K562 (cell line): ENCODE results near the gene HS2ST1.

Experiments
- AFF4 ChIP-seq: sonication (generic); formaldehyde crosslinking; IDR thresholded peaks from 2 replicates; pipeline ENCODE4 v1.8.0; 2023; ENCODE audit warnings: mild to moderate bottlenecking, missing genetic modification reagents
- ARID4B ChIP-seq: sonication (generic); formaldehyde crosslinking; IDR thresholded peaks from 2 replicates; pipeline ENCODE4 v1.8.0; 2022; ENCODE audit warnings: mild to moderate bottlenecking, missing genetic modification reagents
- ATF7 ChIP-seq: fragments of 450-650 bp; IDR thresholded peaks from 2 replicates; pipeline ENCODE4 v1.7.1; 2014; ENCODE audit warnings: mild to moderate bottlenecking, moderate library complexity
- CREB1 ChIP-seq, 2 experiments: sonication (generic) in 1 of 2; formaldehyde crosslinking in 1 of 2; IDR thresholded peaks; 2 replicates each; pipeline versions ENCODE4 v1.6.1 to v1.8.0; 2012 to 2022; ENCODE audit warnings: inconsistent platforms in 1 of 2, mild to moderate bottlenecking in 1 of 2, missing genetic modification reagents in 1 of 2, moderate library complexity in 1 of 2
- EP300 ChIP-seq: IDR thresholded peaks from 2 replicates; pipeline ENCODE4 v1.6.1; 2012; ENCODE audit warnings: low read length, improper control_type of control experiment
- GABPA ChIP-seq: fragments of 200-800 bp; sonication (Bioruptor generic); conservative IDR thresholded peaks from 2 replicates; pipeline ENCODE4 v1.6.1; 2016; ENCODE audit warnings: low read depth, missing genetic modification characterization, missing compliant biosample characterization
- MAZ ChIP-seq, 2 experiments: fragments of 450-650 bp in 1 of 2; sonication (generic) in 1 of 2; formaldehyde crosslinking; IDR thresholded peaks in 1 of 2; conservative IDR thresholded peaks in 1 of 2; 2 replicates each; pipeline versions ENCODE4 v1.4.0 to v1.5.0; 2020; ENCODE audit warnings: mild to moderate bottlenecking in 1 of 2, missing genetic modification reagents in 1 of 2
- MYC ChIP-seq, 2 experiments: fragments of 250-450 bp in 1 of 2; sonication (Bioruptor Pico) in 1 of 2; IDR thresholded peaks; 2 replicates each; pipeline versions ENCODE4 v1.5.1 to v1.6.1; 2012 to 2021; ENCODE audit warnings: low read depth in 2 of 2, borderline replicate concordance in 1 of 2, improper control_type of control experiment in 1 of 2, low read length in 1 of 2, mild to moderate bottlenecking in 1 of 2, moderate library complexity in 1 of 2
- PML ChIP-seq: IDR thresholded peaks from 2 replicates; pipeline ENCODE4 v1.6.1; 2012; ENCODE audit warnings: low read length, inconsistent platforms
- POLR2AphosphoS5 ChIP-seq: IDR thresholded peaks from 2 replicates; pipeline ENCODE4 v1.6.1; 2011; ENCODE audit warnings: mild to moderate bottlenecking, low read depth, low read length, moderate library complexity; ENCODE audit not compliant: control insufficient read depth, insufficient read depth
- USF1 ChIP-seq: sonication (generic); formaldehyde crosslinking; IDR thresholded peaks from 2 replicates; pipeline ENCODE4 v1.9.0; 2022; ENCODE audit warnings: mild to moderate bottlenecking, missing genetic modification reagents
- ZNF175 ChIP-seq: fragments of 200-800 bp; sonication (Bioruptor generic); IDR thresholded peaks from 2 replicates; pipeline ENCODE4 v1.6.1; 2016; ENCODE audit warnings: low read depth, mild to moderate bottlenecking, missing genetic modification characterization, missing compliant biosample characterization
- ZZZ3 ChIP-seq: fragments of 450-650 bp; IDR thresholded peaks from 2 replicates; pipeline ENCODE4 v1.6.1; 2016; ENCODE audit warnings: antibody characterized with exemption, mild to moderate bottlenecking, moderate library complexity

- TF ChIP-seq PML = no peak
- TF ChIP-seq ZNF175 (CRISPR knock-in tag) = no peak
- no peak for TF ChIP-seq CREB1 (IDR thresholded peaks at IDR 0.05)
- no peak for TF ChIP-seq CREB1 (CRISPR knock-in tag; IDR thresholded peaks at IDR 0.05)
- no peak for TF ChIP-seq ATF7
- no peak for TF ChIP-seq EP300
- no peak for TF ChIP-seq MAZ (CRISPR knock-in tag; conservative IDR thresholded peaks at IDR 0.05 in 1 of 2, IDR thresholded peaks at IDR 0.05 in 1 of 2)
- no peak for TF ChIP-seq MYC (IDR thresholded peaks at IDR 0.05; ENCODE audit: low read depth, low read length)
- no peak for TF ChIP-seq MYC (CRISPR knock-in tag; IDR thresholded peaks at IDR 0.05; ENCODE audit: borderline replicate concordance, low read depth)
- TF ChIP-seq AFF4 (CRISPR knock-in tag) = no peak
- no peak for TF ChIP-seq USF1 (CRISPR knock-in tag)
- TF ChIP-seq POLR2AphosphoS5 = no peak
- no peak for TF ChIP-seq GABPA (tag)
- no peak for TF ChIP-seq ZZZ3
- TF ChIP-seq ARID4B (CRISPR knock-in tag) = no peak
These were observed 74.4 kb downstream of the HS2ST1 start for GRCh38 chr1:86988835-86989234.
